WTC11 (cell line): ENCODE measurements around the gene KIRREL3. TPM values are rescaled to one million over a fixed set of nuclear protein-coding genes. Genes with fewer than 3 reads are reported as not detected.

Experiments
- ATAC-seq: fragments of 200-7000 bp; cut with Tn5 transposase; 2 replicates; pipeline ENCODE4 v1.10.0; 2021; ENCODE audit warnings: mild to moderate bottlenecking, moderate library complexity
- CTCF ChIA-PET: fragments of 300-600 bp; sonication (Branson Sonifier 250); formaldehyde crosslinking; loops from one replicate; lab custom pipeline; 2021; ENCODE audit warnings: antibody characterized with exemption; lab: Charles Lee
- POLR2A ChIA-PET: fragments of 350-600 bp; sonication (Branson Sonifier 250); formaldehyde crosslinking; loops from one replicate; lab custom pipeline; 2021; ENCODE audit warnings: antibody characterized with exemption; lab: Charles Lee
- DNase-seq: peaks from one replicate; pipeline ENCODE4 v3.0.0; 2021; ENCODE audit warnings: low spot score
- H3K27ac Mint-ChIP-seq: 2 replicates; pipeline ENCODE4 v1.8.0; 2021; ENCODE audit warnings: mixed read lengths
- H3K27me3 Mint-ChIP-seq: 2 replicates; pipeline ENCODE4 v1.8.0; 2021; ENCODE audit warnings: low read depth, mild to moderate bottlenecking, moderate library complexity, mixed read lengths
- H3K36me3 Mint-ChIP-seq: 2 replicates; pipeline ENCODE4 v1.8.0; 2021; ENCODE audit warnings: mixed read lengths
- H3K4me1 Mint-ChIP-seq: 2 replicates; pipeline ENCODE4 v1.8.0; 2022; ENCODE audit warnings: mixed read lengths
- H3K4me3 Mint-ChIP-seq: 2 replicates; pipeline ENCODE4 v1.8.0; 2021; ENCODE audit warnings: mild to moderate bottlenecking, moderate library complexity, mixed read lengths
- H3K9me3 Mint-ChIP-seq: 2 replicates; pipeline ENCODE4 v1.8.0; 2021; ENCODE audit warnings: mixed read lengths
- EMX1 ChIP-seq: fragments of 250-450 bp; sonication (Bioruptor Pico); IDR thresholded peaks from 2 replicates; pipeline ENCODE4 v1.8.0; 2021; ENCODE audit warnings: mild to moderate bottlenecking
- KAT7 ChIP-seq: sonication (generic); formaldehyde crosslinking; IDR thresholded peaks from 2 replicates; pipeline ENCODE4 v1.8.1; 2023; ENCODE audit warnings: missing genetic modification reagents, mild to moderate bottlenecking, borderline replicate concordance
- RELA ChIP-seq: sonication (generic); formaldehyde crosslinking; IDR thresholded peaks from 2 replicates; pipeline ENCODE4 v1.8.1; 2022; ENCODE audit warnings: missing genetic modification reagents, mild to moderate bottlenecking, borderline replicate concordance
- SOX15 ChIP-seq: fragments of 250-450 bp; sonication (Bioruptor Pico); IDR thresholded peaks from 2 replicates; pipeline ENCODE4 v1.9.0; 2021; ENCODE audit warnings: mild to moderate bottlenecking
- STAT6 ChIP-seq: sonication (generic); formaldehyde crosslinking; conservative IDR thresholded peaks from 2 replicates; pipeline ENCODE4 v1.8.1; 2023; ENCODE audit warnings: mild to moderate bottlenecking, low read depth, missing genetic modification reagents, moderate library complexity
- TCF7 ChIP-seq: sonication (generic); formaldehyde crosslinking; IDR thresholded peaks from 2 replicates; pipeline ENCODE4 v1.8.0; 2022; ENCODE audit warnings: mild to moderate bottlenecking, low read depth, missing genetic modification reagents, moderate library complexity
- USF1 ChIP-seq: sonication (generic); formaldehyde crosslinking; IDR thresholded peaks from 2 replicates; pipeline ENCODE4 v1.8.0; 2022; ENCODE audit warnings: mild to moderate bottlenecking, missing genetic modification reagents
- ZNF317 ChIP-seq: sonication (generic); formaldehyde crosslinking; IDR thresholded peaks from 2 replicates; pipeline ENCODE4 v1.8.1; 2023; ENCODE audit warnings: low read depth, mild to moderate bottlenecking, moderate library complexity, missing genetic modification reagents, borderline replicate concordance
- ZNF396 ChIP-seq: fragments of 250-450 bp; sonication (Bioruptor Pico); IDR thresholded peaks from 2 replicates; pipeline ENCODE4 v1.8.0; 2021; ENCODE audit warnings: mild to moderate bottlenecking, moderate library complexity, borderline replicate concordance
- ZSCAN18 ChIP-seq: fragments of 250-450 bp; sonication (Bioruptor Pico); IDR thresholded peaks from 2 replicates; pipeline ENCODE4 v2.1.2; 2022; ENCODE audit warnings: mild to moderate bottlenecking, moderate library complexity
- total RNA-seq: library from RNA; stranded (reverse); gene quantifications from 3 replicates; pipeline ENCODE4 v1.2.3, GENCODE V29; 2021
- TF ChIP-seq, protein P1 (sequence below): fragments of 200-600 bp; IDR thresholded peaks from 2 replicates; pipeline ENCODE4 v1.8.0; 2022; ENCODE audit warnings: antibody characterized with exemption
- TF ChIP-seq, protein P2 (sequence below): sonication (generic); formaldehyde crosslinking; conservative IDR thresholded peaks from 2 replicates; pipeline ENCODE4 v1.8.1; 2022; ENCODE audit warnings: mild to moderate bottlenecking, missing genetic modification reagents
- TF ChIP-seq, protein P3 (sequence below): sonication (generic); formaldehyde crosslinking; IDR thresholded peaks from 2 replicates; pipeline ENCODE4 v1.8.1; 2022; ENCODE audit warnings: low read depth, mild to moderate bottlenecking, moderate library complexity, missing genetic modification reagents, borderline replicate concordance

Gene KIRREL3
- total RNA-seq, 1 experiment from 2014 or later, result 0.59 TPM

DNA sequence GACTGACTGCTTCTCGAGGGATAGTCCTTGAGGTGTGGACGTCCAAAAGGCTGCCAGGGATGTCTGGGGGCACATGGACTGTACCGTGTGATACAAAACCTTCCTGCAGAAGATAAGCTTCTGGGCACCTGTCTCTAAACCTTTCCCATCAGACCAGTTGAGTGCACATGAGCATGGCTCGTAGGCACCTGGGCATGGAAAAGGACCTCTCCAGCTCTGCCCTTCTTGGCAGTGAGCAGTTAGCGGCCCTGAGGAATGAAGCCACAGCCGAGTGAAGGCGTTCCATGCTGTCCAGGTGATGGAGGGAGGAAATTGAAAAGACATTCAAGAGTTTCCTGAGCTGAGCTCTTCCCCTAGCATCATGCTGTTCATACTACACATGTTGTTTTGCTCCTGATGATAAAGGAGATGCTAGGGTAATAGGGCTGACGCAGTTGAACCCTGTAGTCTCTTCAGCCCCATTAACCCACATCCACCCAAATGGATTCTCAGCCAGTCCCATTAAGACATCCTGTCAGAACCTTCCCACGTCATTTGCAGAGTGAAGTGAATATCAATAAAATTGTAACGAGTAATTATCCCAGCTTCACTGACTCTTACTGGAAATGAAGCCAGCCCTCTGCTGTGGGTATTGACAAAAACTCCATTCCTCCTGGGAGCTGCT, 138.6 kb downstream of the KIRREL3 start:
- H3K9me3 Mint-ChIP-seq, result peaks cover 13% of the 10 kb centered on the region

More for the DNA sequence above, 138.6 kb downstream of the KIRREL3 start:
- no peak for DNase-seq
- H3K4me1 Mint-ChIP-seq, result no peaks in the 10 kb centered on the region
- TF ChIP-seq ZNF317 (CRISPR knock-in tag) (no peak), ZNF396 (CRISPR knock-in tag) (no peak), TCF7 (CRISPR knock-in tag) (no peak), EMX1 (CRISPR knock-in tag) (no peak), SOX15 (no peak), STAT6 (CRISPR knock-in tag) (no peak), RELA (no peak), USF1 (CRISPR knock-in tag) (no peak), ZSCAN18 (CRISPR knock-in tag) (no peak), KAT7 (no peak)
- TF ChIP-seq, protein P1, sequence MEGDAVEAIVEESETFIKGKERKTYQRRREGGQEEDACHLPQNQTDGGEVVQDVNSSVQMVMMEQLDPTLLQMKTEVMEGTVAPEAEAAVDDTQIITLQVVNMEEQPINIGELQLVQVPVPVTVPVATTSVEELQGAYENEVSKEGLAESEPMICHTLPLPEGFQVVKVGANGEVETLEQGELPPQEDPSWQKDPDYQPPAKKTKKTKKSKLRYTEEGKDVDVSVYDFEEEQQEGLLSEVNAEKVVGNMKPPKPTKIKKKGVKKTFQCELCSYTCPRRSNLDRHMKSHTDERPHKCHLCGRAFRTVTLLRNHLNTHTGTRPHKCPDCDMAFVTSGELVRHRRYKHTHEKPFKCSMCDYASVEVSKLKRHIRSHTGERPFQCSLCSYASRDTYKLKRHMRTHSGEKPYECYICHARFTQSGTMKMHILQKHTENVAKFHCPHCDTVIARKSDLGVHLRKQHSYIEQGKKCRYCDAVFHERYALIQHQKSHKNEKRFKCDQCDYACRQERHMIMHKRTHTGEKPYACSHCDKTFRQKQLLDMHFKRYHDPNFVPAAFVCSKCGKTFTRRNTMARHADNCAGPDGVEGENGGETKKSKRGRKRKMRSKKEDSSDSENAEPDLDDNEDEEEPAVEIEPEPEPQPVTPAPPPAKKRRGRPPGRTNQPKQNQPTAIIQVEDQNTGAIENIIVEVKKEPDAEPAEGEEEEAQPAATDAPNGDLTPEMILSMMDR, result no peak
- TF ChIP-seq, protein P2, sequence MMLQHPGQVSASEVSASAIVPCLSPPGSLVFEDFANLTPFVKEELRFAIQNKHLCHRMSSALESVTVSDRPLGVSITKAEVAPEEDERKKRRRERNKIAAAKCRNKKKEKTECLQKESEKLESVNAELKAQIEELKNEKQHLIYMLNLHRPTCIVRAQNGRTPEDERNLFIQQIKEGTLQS (CRISPR knock-in tag), result no peak
- TF ChIP-seq, protein P3, sequence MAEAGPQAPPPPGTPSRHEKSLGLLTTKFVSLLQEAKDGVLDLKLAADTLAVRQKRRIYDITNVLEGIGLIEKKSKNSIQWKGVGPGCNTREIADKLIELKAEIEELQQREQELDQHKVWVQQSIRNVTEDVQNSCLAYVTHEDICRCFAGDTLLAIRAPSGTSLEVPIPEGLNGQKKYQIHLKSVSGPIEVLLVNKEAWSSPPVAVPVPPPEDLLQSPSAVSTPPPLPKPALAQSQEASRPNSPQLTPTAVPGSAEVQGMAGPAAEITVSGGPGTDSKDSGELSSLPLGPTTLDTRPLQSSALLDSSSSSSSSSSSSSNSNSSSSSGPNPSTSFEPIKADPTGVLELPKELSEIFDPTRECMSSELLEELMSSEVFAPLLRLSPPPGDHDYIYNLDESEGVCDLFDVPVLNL (CRISPR knock-in tag), result no peak
- TF ChIP-seq, all 79 proteins: peak for 0
- ATAC-seq, result no peak
- Mint-ChIP-seq H3K36me3 (no peaks in the 10 kb centered on the region), H3K27ac (no peak overlapping the region), H3K4me3 (no peak overlapping the region), H3K27me3 (no peaks in the 10 kb centered on the region)
- CTCF ChIA-PET, result interaction anchor here (0.7 to 2.6 kb wide), 4 partner anchors 71 to 254 kb away, joined by 4 to 11 read pairs (median 6); no protein-coding TSS in a partner anchor
- POLR2A ChIA-PET, result no interaction called here
